ENCODE data around the gene SLC1A7. TPM values are rescaled to one million over a fixed set of nuclear protein-coding genes. Genes with fewer than 3 reads are reported as not detected.

The SLC1A7 gene
- total RNA-seq, 6 experiments from 2014 or later, result 0.31 to 1.3 (median 0.61) TPM

DNA sequence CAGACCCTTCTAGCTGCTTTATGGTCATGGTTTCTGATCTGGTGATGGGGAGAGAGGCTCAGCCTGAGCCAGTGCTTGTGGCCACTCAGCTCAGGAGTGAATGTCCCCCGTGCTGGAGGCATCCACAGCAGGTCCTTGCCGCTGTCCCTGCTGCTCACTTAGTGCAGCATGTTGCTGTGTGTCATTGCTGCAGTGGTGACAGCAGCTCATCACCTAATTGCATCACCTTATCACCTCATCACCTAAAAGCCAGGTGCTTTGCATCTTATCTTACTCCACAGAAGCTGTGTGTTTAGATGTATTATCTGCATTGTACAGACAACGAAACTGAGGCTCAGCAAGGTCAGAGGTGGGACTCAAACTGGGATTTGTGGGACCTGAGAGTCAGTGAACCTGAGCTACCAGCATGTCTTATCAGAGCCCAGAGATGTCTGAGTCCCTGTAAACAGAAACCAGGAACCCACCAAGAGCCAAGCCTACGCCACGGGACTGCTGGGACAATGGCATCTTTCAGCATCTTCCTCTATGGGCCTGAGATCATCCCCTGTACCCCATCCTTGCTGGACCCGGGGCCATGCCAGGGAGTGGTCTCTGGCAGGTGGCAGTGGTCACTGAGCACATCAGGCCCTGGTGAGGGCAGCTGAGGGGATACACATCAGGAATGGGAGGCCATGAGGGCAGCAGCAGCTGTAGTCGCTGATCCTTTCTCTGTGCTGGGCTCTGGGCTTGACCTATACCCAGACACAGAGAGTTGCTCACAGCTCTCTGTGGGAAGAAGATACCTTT lies 73.9 kb downstream of the SLC1A7 start:
- intact Hi-C loops (cut with DNase I), result no loop called here
- WGBS (ENCODE audit: insufficient coverage, low coverage, low lambda C conversion rate, missing lambda C conversion rate), result no CpG with 5 or more reads among the region's 7 CpGs
- TF ChIP-seq, protein P1, sequence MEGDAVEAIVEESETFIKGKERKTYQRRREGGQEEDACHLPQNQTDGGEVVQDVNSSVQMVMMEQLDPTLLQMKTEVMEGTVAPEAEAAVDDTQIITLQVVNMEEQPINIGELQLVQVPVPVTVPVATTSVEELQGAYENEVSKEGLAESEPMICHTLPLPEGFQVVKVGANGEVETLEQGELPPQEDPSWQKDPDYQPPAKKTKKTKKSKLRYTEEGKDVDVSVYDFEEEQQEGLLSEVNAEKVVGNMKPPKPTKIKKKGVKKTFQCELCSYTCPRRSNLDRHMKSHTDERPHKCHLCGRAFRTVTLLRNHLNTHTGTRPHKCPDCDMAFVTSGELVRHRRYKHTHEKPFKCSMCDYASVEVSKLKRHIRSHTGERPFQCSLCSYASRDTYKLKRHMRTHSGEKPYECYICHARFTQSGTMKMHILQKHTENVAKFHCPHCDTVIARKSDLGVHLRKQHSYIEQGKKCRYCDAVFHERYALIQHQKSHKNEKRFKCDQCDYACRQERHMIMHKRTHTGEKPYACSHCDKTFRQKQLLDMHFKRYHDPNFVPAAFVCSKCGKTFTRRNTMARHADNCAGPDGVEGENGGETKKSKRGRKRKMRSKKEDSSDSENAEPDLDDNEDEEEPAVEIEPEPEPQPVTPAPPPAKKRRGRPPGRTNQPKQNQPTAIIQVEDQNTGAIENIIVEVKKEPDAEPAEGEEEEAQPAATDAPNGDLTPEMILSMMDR (IDR thresholded peaks at IDR 0.05), result no peak
- no peak for TF ChIP-seq POLR2A (IDR thresholded peaks at IDR 0.05)
- Histone ChIP-seq H3K36me3 (no peaks in the 10 kb centered on the region), H3K4me1 (no peaks in the 10 kb centered on the region), H3K27ac (no peak overlapping the region), H3K27me3 (no peaks in the 10 kb centered on the region), H3K4me3 (no peak overlapping the region), H3K9me3 (no peaks in the 10 kb centered on the region)
- ATAC-seq (no peak), DNase-seq (no peak)

DNA sequence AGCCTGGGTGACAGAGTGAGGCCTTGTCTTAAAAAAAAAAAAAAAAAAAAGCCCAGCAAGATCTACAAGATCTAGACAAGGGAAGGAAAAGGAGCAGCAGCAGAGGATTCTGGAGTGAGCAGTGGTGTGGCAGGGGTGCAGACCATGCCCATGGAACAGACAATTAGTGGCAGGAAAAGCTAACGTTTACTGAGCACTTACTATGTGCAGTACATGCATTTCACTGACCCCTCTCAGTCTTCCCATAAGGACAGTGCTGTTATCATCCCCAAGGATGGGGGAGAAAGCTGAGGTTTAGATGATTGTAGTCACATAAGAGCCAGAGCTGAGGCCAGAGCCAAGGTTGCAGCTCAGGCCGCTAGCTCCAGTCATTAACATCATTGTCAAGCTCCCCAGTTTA lies 74.6 kb downstream of the SLC1A7 start:
- DNase-seq, result no peak
- TF ChIP-seq, protein P1 (IDR thresholded peaks at IDR 0.05), result no peak
- H3K9me3 ChIP-seq, result no peaks in the 10 kb centered on the region
- H3K36me3 ChIP-seq, result no peaks in the 10 kb centered on the region
- no peaks in the 10 kb centered on the region for H3K4me1 ChIP-seq
- no peak for ATAC-seq
- no CpG with 5 or more reads among the region's 2 CpGs for WGBS (ENCODE audit: insufficient coverage, low coverage, low lambda C conversion rate, missing lambda C conversion rate)
- H3K4me3 ChIP-seq, result no peak overlapping the region
- H3K27ac ChIP-seq, result no peak overlapping the region
- H3K27me3 ChIP-seq, result no peaks in the 10 kb centered on the region
- intact Hi-C loops (cut with DNase I), result no loop called here

GRCh38 chr1:53066891-53067738 lies 75.3 kb downstream of the SLC1A7 start:
- DNase-seq, result no peak
- ATAC-seq, result no peak
- Histone ChIP-seq H3K4me3 (no peak overlapping the region), H3K4me1 (peaks cover 0 to 3% (median 0%) of the 10 kb centered on the region in 4 donors), H3K27me3 (peaks cover 0 to 3% of the 10 kb centered on the region in 2 donors), H3K36me3 (no peaks in the 10 kb centered on the region), H3K27ac (no peak overlapping the region), H3K9me3 (no peaks in the 10 kb centered on the region)
- intact Hi-C loops (cut with DNase I), result no loop called here
- 86% methylated on average over 4 of the region's 13 CpGs for WGBS (ENCODE audit: insufficient coverage, low coverage, low lambda C conversion rate, missing lambda C conversion rate)
- TF ChIP-seq POLR2A (IDR thresholded peaks at IDR 0.05), result no peak
- TF ChIP-seq, protein P1 (IDR thresholded peaks at IDR 0.05), result no peak

DNA sequence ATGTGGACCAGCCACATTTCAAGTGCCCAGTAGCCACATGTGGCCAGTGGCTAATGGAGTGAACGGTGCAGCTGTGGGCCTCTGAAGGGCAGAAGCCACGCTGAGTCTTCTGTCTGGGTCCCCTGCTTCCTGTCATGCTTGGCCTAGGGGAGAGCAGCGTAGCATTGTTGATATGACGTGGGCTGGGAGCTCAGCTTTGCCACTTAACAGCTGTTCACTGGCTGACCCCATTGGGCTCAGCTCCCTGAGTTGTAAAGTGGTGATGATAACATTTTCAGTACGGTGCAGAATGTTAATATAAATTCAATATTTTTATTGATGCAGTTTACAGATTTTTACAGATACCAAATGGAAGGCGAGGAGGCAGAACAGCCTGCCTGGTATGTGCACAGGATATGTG lies 76.0 kb downstream of the SLC1A7 start:
- Histone ChIP-seq H3K36me3 (no peaks in the 10 kb centered on the region), H3K9me3 (no peaks in the 10 kb centered on the region), H3K4me1 (peaks cover 0 to 5% (median 2%) of the 10 kb centered on the region in 4 donors), H3K4me3 (no peak overlapping the region), H3K27me3 (peaks cover 0 to 3% of the 10 kb centered on the region in 2 donors), H3K27ac (no peak overlapping the region)
- TF ChIP-seq, protein P1 (IDR thresholded peaks at IDR 0.05), result no peak
- no peak for TF ChIP-seq POLR2A (IDR thresholded peaks at IDR 0.05)
- intact Hi-C loops (cut with DNase I), result no loop called here
- 88% methylated on average over 6 of the region's 6 CpGs for WGBS (ENCODE audit: insufficient coverage, low coverage, low lambda C conversion rate, missing lambda C conversion rate)
- DNase-seq, result no peak
- no peak for ATAC-seq
